Activated T-helper 1 cell treated with anti-CD3 and anti-CD28 coated beads, Interleukin-12 subunit alpha, Interleukin-12 subunit beta, Interleukin-2, Interleukin-4 antibody, amounts not matched to agents 30 ng/mL and 10 ng/mL and 1 ng/mL, durations not matched to agents 14 hours and 24 hours and 36 hours (primary cell): ENCODE data around the gene PDLIM3. TPM values are rescaled to one million over a fixed set of nuclear protein-coding genes. Genes with fewer than 3 reads are reported as not detected.
A peak's percentile ranks its signal among the peaks of the same experiment; 100 is the strongest.

ENCODE experiments used
- DNase-seq: peaks from one replicate; pipeline ENCODE4 v3.0.0; 2021; ENCODE audit warnings: low spot score
- H3K27ac Mint-ChIP-seq: one replicate; pipeline ENCODE4 v1.8.0; 2021; ENCODE audit warnings: mild to moderate bottlenecking, mixed read lengths
- H3K27me3 Mint-ChIP-seq: one replicate; pipeline ENCODE4 v1.8.0; 2022; ENCODE audit warnings: mild to moderate bottlenecking, moderate library complexity, mixed read lengths; ENCODE audit not compliant: insufficient read depth
- H3K36me3 Mint-ChIP-seq: one replicate; pipeline ENCODE4 v1.8.0; 2021; ENCODE audit warnings: low read depth, mixed read lengths
- H3K4me1 Mint-ChIP-seq: one replicate; pipeline ENCODE4 v1.8.0; 2021; ENCODE audit warnings: low read depth, mixed read lengths
- H3K4me3 Mint-ChIP-seq: one replicate; pipeline ENCODE4 v1.8.0; 2021; ENCODE audit warnings: mild to moderate bottlenecking, moderate library complexity, mixed read lengths
- H3K9me3 Mint-ChIP-seq: one replicate; pipeline ENCODE4 v1.8.0; 2021; ENCODE audit warnings: mixed read lengths
- intact Hi-C: fragments of 100-400 bp; cut with micrococcal nuclease; formaldehyde crosslinking; loops from one replicate; pipeline ENCODE4 v1.15.1; 2024
- total RNA-seq: library from RNA; stranded (reverse); gene quantifications from 2 replicates; pipeline ENCODE4 v1.2.3, GENCODE V29; 2022

PDLIM3 gene
- total RNA-seq, 1 donor from 2014 or later, result not detected

- Mint-ChIP-seq H3K27ac (no peak overlapping the region), H3K4me1 (peaks cover 4% of the 10 kb centered on the region), H3K36me3 (no peaks in the 10 kb centered on the region), H3K27me3 (peaks cover 54% of the 10 kb centered on the region), H3K9me3 (no peaks in the 10 kb centered on the region), H3K4me3 (peak overlapping the region; percentile 75)
- peak; percentile 21 for DNase-seq
- intact Hi-C loops, result loop anchor here (1.0 to 10.0 kb wide), 8 partner anchors 45 to 1966 kb away; partner anchors contain the start of genes ANKRD37, CYP4V2, ING2 and SLC25A4
Measured at GRCh38 chr4:185470501-185471195, 64.7 kb downstream of the PDLIM3 start.

- no peak overlapping the region for H3K27ac Mint-ChIP-seq
- H3K9me3 Mint-ChIP-seq, result no peaks in the 10 kb centered on the region
- H3K4me3 Mint-ChIP-seq, result no peak overlapping the region
- DNase-seq, result no peak
- intact Hi-C loops, result loop anchor here (2.0 to 10.0 kb wide), 3 partner anchors 327 to 1965 kb away; partner anchors contain the start of genes ING2 and SLC25A4
- peaks cover 53% of the 10 kb centered on the region for H3K27me3 Mint-ChIP-seq
- no peaks in the 10 kb centered on the region for H3K36me3 Mint-ChIP-seq
- H3K4me1 Mint-ChIP-seq, result peaks cover 4% of the 10 kb centered on the region
Measured at GRCh38 chr4:185469580-185470154, 65.6 kb downstream of the PDLIM3 start.

DNA sequence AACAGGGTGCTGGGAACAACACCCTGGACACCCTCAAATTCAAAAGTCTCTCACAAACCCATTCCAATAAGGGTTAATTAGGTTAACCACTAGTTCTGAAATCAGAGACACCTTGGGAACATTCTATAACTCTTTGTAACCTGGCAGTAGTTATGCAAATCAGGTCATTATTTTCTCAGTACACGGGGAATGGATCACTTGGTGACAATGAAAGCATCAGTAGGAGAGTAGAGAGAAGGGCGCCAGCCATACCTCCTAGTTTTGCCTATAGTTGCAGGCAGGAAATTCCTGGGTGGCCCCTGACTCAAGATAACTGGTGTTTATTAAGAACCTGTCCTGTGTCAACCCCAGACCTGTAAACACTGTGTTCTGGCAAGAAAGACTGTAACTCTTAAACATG is 66.3 kb downstream of the PDLIM3 start:
- Mint-ChIP-seq H3K4me1 (peaks cover 4% of the 10 kb centered on the region), H3K4me3 (no peak overlapping the region), H3K36me3 (no peaks in the 10 kb centered on the region), H3K9me3 (no peaks in the 10 kb centered on the region), H3K27me3 (peaks cover 49% of the 10 kb centered on the region), H3K27ac (no peak overlapping the region)
- no peak for DNase-seq
- intact Hi-C loops, result no loop called here

GRCh38 chr4:185467991-185468390 is 67.3 kb downstream of the PDLIM3 start:
- Mint-ChIP-seq H3K36me3 (no peaks in the 10 kb centered on the region), H3K4me1 (peaks cover 4% of the 10 kb centered on the region), H3K27ac (no peak overlapping the region), H3K4me3 (no peak overlapping the region), H3K27me3 (peaks cover 42% of the 10 kb centered on the region), H3K9me3 (no peaks in the 10 kb centered on the region)
- no peak for DNase-seq
- intact Hi-C loops, result no loop called here

DNA sequence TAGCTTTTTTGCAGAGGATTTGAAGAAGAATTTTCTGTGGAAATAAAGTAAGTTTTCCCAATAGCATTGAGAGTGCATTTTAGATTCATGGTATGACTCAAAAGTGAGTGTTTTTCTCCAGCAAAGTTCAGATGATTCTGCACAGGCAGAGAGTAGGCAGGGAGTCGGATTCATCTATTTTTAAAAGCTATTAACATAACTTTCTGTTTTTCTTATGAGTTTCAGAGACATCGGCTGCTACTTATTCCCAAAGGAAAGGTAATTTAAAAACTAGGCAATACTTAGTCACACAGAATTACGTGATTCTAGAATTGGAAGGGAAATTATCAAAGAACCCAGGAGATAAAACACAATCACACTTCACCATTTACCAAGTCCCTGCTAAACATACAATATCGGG is 68.2 kb downstream of the PDLIM3 start:
- Mint-ChIP-seq H3K4me3 (no peak overlapping the region), H3K9me3 (no peaks in the 10 kb centered on the region), H3K27me3 (peaks cover 36% of the 10 kb centered on the region), H3K36me3 (no peaks in the 10 kb centered on the region), H3K27ac (no peak overlapping the region), H3K4me1 (peaks cover 3% of the 10 kb centered on the region)
- no peak for DNase-seq
- intact Hi-C loops, result no loop called here

- intact Hi-C loops, result no loop called here
- DNase-seq, result no peak
- Mint-ChIP-seq H3K27ac (no peak overlapping the region), H3K4me3 (no peak overlapping the region), H3K27me3 (peaks cover 33% of the 10 kb centered on the region), H3K4me1 (no peaks in the 10 kb centered on the region), H3K36me3 (no peaks in the 10 kb centered on the region), H3K9me3 (no peaks in the 10 kb centered on the region)
Measured at GRCh38 chr4:185465707-185466106, 69.6 kb downstream of the PDLIM3 start.

DNA sequence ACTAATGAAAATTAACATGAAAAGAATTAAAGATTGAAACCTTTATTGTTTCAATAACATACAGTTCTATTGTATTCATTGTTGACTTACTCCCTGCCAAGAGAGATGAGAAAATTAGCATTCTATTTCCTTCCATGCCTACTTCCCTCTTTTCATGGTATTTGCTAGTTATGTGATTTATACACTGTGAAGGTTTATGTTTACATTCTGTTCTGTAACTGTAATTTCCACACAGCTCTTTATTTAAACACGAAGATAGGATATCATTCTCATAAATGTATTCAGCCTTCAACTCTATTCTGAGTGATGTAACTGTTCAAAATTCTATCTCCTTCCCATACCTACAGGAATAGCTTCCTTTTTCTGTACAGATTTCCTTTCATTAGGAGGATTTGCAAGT is 70.4 kb downstream of the PDLIM3 start:
- H3K27me3 Mint-ChIP-seq, result peaks cover 32% of the 10 kb centered on the region

GRCh38 chr4:185464183-185464582 is 71.1 kb downstream of the PDLIM3 start:
- H3K9me3 Mint-ChIP-seq, result no peaks in the 10 kb centered on the region
- no peak for DNase-seq
- peaks cover 38% of the 10 kb centered on the region for H3K27me3 Mint-ChIP-seq
- no peaks in the 10 kb centered on the region for H3K4me1 Mint-ChIP-seq
- H3K4me3 Mint-ChIP-seq, result no peak overlapping the region
- intact Hi-C loops, result no loop called here
- no peaks in the 10 kb centered on the region for H3K36me3 Mint-ChIP-seq
- H3K27ac Mint-ChIP-seq, result no peak overlapping the region

More for the DNA sequence above, 70.4 kb downstream of the PDLIM3 start:
- Mint-ChIP-seq H3K9me3 (no peaks in the 10 kb centered on the region), H3K4me3 (no peak overlapping the region), H3K36me3 (no peaks in the 10 kb centered on the region), H3K4me1 (no peaks in the 10 kb centered on the region), H3K27ac (no peak overlapping the region)
- no peak for DNase-seq
- intact Hi-C loops, result no loop called here

GRCh38 chr4:185463541-185463940 is 71.8 kb downstream of the PDLIM3 start:
- Mint-ChIP-seq H3K36me3 (no peaks in the 10 kb centered on the region), H3K4me1 (no peaks in the 10 kb centered on the region), H3K27ac (no peak overlapping the region), H3K4me3 (no peak overlapping the region), H3K27me3 (peaks cover 36% of the 10 kb centered on the region), H3K9me3 (no peaks in the 10 kb centered on the region)
- intact Hi-C loops, result no loop called here
- no peak for DNase-seq

GRCh38 chr4:185461565-185461964 is 73.7 kb downstream of the PDLIM3 start:
- H3K36me3 Mint-ChIP-seq, result no peaks in the 10 kb centered on the region
- no peaks in the 10 kb centered on the region for H3K9me3 Mint-ChIP-seq
- H3K4me3 Mint-ChIP-seq, result no peak overlapping the region
- H3K27ac Mint-ChIP-seq, result no peak overlapping the region
- H3K27me3 Mint-ChIP-seq, result peaks cover 37% of the 10 kb centered on the region
- no peak for DNase-seq
- intact Hi-C loops, result no loop called here
- no peaks in the 10 kb centered on the region for H3K4me1 Mint-ChIP-seq

- intact Hi-C loops, result no loop called here
- Mint-ChIP-seq H3K4me3 (no peak overlapping the region), H3K27me3 (peaks cover 39% of the 10 kb centered on the region), H3K9me3 (no peaks in the 10 kb centered on the region), H3K4me1 (no peaks in the 10 kb centered on the region), H3K27ac (no peak overlapping the region), H3K36me3 (no peaks in the 10 kb centered on the region)
- no peak for DNase-seq
Measured at GRCh38 chr4:185457136-185457535, 78.2 kb downstream of the PDLIM3 start.

DNA sequence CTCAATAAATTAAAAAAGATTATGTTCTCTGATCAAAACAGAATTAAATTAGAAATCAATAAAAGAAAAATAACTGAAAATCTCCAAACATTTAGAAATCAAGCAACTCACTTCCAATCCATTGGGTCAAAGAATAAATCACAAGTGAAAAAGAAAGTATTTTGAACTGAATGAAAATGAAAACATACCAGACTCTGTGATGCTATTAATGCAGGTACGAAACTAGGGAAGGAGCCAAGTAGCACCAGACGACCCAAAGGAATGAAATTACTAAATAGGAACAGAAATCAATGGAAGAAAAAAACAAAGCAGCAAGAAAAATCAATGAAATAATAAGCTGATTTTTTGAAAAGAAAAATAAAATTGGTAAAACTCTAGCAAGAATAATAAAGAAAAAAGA is 79.2 kb downstream of the PDLIM3 start:
- H3K4me3 Mint-ChIP-seq, result no peak overlapping the region
- H3K36me3 Mint-ChIP-seq, result no peaks in the 10 kb centered on the region
- no peak for DNase-seq
- intact Hi-C loops, result no loop called here
- H3K4me1 Mint-ChIP-seq, result no peaks in the 10 kb centered on the region
- H3K9me3 Mint-ChIP-seq, result no peaks in the 10 kb centered on the region
- peaks cover 39% of the 10 kb centered on the region for H3K27me3 Mint-ChIP-seq
- no peak overlapping the region for H3K27ac Mint-ChIP-seq
